Measurements from ENCODE around the gene TMEM181. TPM values are rescaled to one million over a fixed set of nuclear protein-coding genes. Genes with fewer than 3 reads are reported as not detected.

The TMEM181 gene
- total RNA-seq, 1 donor from 2014 or later: 35.3 TPM

GRCh38 chr6:158620963-158621693 lies 61.2 kb downstream of the TMEM181 start:
- no peak for DNase-seq (ENCODE audit: low read depth)
- no peak for FAIRE-seq
- no peak for TF ChIP-seq CTCF (IDR thresholded peaks at IDR 0.05; ENCODE audit: insufficient read depth, low read length, severe bottlenecking)
- H3K36me3 ChIP-seq (ENCODE audit: control insufficient read depth, insufficient read depth, low read length): peaks cover 20% of the 10 kb centered on the region
- H3K4me3 ChIP-seq (ENCODE audit: low read depth, low read length): no peak overlapping the region
- no peaks in the 10 kb centered on the region for H3K27me3 ChIP-seq (ENCODE audit: control insufficient read depth, insufficient read depth, low read length)

- FAIRE-seq (no peak), DNase-seq (ENCODE audit: low read depth) (no peak)
- H3K27me3 ChIP-seq (ENCODE audit: control insufficient read depth, insufficient read depth, low read length): no peaks in the 10 kb centered on the region
- no peak for TF ChIP-seq CTCF (IDR thresholded peaks at IDR 0.05; ENCODE audit: insufficient read depth, low read length, severe bottlenecking)
- peaks cover 24% of the 10 kb centered on the region for H3K36me3 ChIP-seq (ENCODE audit: control insufficient read depth, insufficient read depth, low read length)
- H3K4me3 ChIP-seq (ENCODE audit: low read depth, low read length): no peak overlapping the region
These were observed 62.0 kb downstream of the TMEM181 start for GRCh38 chr6:158621694-158622544.

GRCh38 chr6:158622545-158623190 lies 62.8 kb downstream of the TMEM181 start:
- TF ChIP-seq CTCF (IDR thresholded peaks at IDR 0.05; ENCODE audit: insufficient read depth, low read length, severe bottlenecking): no peak
- no peak overlapping the region for H3K4me3 ChIP-seq (ENCODE audit: low read depth, low read length)
- DNase-seq (ENCODE audit: low read depth) (no peak), FAIRE-seq (peak; percentile 81)
- H3K36me3 ChIP-seq (ENCODE audit: control insufficient read depth, insufficient read depth, low read length): peaks cover 24% of the 10 kb centered on the region
- no peaks in the 10 kb centered on the region for H3K27me3 ChIP-seq (ENCODE audit: control insufficient read depth, insufficient read depth, low read length)

GRCh38 chr6:158624684-158625682 lies 65.1 kb downstream of the TMEM181 start:
- DNase-seq (ENCODE audit: low read depth) (no peak), FAIRE-seq (no peak)
- no peak for TF ChIP-seq CTCF (IDR thresholded peaks at IDR 0.05; ENCODE audit: insufficient read depth, low read length, severe bottlenecking)
- Histone ChIP-seq H3K4me3 (ENCODE audit: low read depth, low read length) (no peak overlapping the region), H3K36me3 (ENCODE audit: control insufficient read depth, insufficient read depth, low read length) (peaks cover 31% of the 10 kb centered on the region), H3K27me3 (ENCODE audit: control insufficient read depth, insufficient read depth, low read length) (no peaks in the 10 kb centered on the region)

GRCh38 chr6:158625881-158626305 lies 66.0 kb downstream of the TMEM181 start:
- TF ChIP-seq CTCF (IDR thresholded peaks at IDR 0.05; ENCODE audit: insufficient read depth, low read length, severe bottlenecking): no peak
- FAIRE-seq: no peak
- Histone ChIP-seq H3K4me3 (ENCODE audit: low read depth, low read length) (no peak overlapping the region), H3K27me3 (ENCODE audit: control insufficient read depth, insufficient read depth, low read length) (no peaks in the 10 kb centered on the region), H3K36me3 (ENCODE audit: control insufficient read depth, insufficient read depth, low read length) (peaks cover 27% of the 10 kb centered on the region)
- no peak for DNase-seq (ENCODE audit: low read depth)
